K562 (cell line): Measurements from ENCODE around the gene CXCL9. TPM values are rescaled to one million over a fixed set of nuclear protein-coding genes. Genes with fewer than 3 reads are reported as not detected.

ENCODE experiments used
- L3MBTL2 ChIP-seq: fragments of 450-650 bp; IDR thresholded peaks from 2 replicates; pipeline ENCODE4 v1.6.1; 2016; ENCODE audit warnings: mild to moderate bottlenecking, moderate library complexity
- MGA ChIP-seq: fragments of 450-650 bp; IDR thresholded peaks from 2 replicates; pipeline ENCODE4 v1.6.1; 2016; ENCODE audit warnings: mild to moderate bottlenecking, moderate library complexity
- SREBF2 ChIP-seq: sonication (generic); formaldehyde crosslinking; IDR thresholded peaks from 2 replicates; pipeline ENCODE4 v1.4.0; 2020; ENCODE audit warnings: mild to moderate bottlenecking, missing genetic modification reagents
- polyA plus RNA-seq, 8 experiments: library from polyadenylated mRNA; depleted of rRNA in 4 of 8; stranded (reverse) in 5 of 8; unstranded in 3 of 8; fragments of >200 nt; fragmentation: Nextera tagmentation in 2 of 8; fragmentation: Illumina TruSeq in 1 of 8; extraction: Ambion mirVana in 2 of 8; extraction: Trizol in 1 of 8; gene quantifications; 2 replicates each; pipeline versions ENCODE4 v1.2.1 to v1.2.3, GENCODE V29; 2011 to 2014; ENCODE audit warnings: inconsistent platforms in 1 of 8, missing spikeins in 1 of 8
- total RNA-seq, 7 experiments: library from RNA; depleted of rRNA in 6 of 7; stranded (reverse); fragments of >200 nt in 6 of 7; fragmentation: Illumina TruSeq in 2 of 7; extraction: Trizol in 2 of 7; gene quantifications; 2 replicates each; pipeline versions ENCODE4 v1.2.1 to v1.2.3, GENCODE V29; 2011 to 2021; ENCODE audit warnings: low replicate concordance in 1 of 7

CXCL9 gene
- total and polyA plus RNA-seq, 9 of the 15 experiments (the other 6 are each of a cell fraction or from before 2014, with no cell fraction given): not detected

GRCh38 chr4:76023389-76023788 lies 16.1 kb upstream of the CXCL9 start, which contains the start of gene CXCL10 (continued):
- TF ChIP-seq MGA (peak; percentile 72), SREBF2 (no peak), L3MBTL2 (peak; percentile 82)
